Measurements from ENCODE around the gene PLCB1. TPM values are rescaled to one million over a fixed set of nuclear protein-coding genes. Genes with fewer than 3 reads are reported as not detected.
A peak's percentile ranks its signal among the peaks of the same experiment; 100 is the strongest.
"Not testable (repeated sequence)": the region's sequence is repeated elsewhere in the genome, so short reads cannot be mapped to it uniquely, and the experiment has no call there.

PLCB1 gene
- total RNA-seq, 2 experiments from 2014 or later: 2.2 to 2.8 TPM

DNA sequence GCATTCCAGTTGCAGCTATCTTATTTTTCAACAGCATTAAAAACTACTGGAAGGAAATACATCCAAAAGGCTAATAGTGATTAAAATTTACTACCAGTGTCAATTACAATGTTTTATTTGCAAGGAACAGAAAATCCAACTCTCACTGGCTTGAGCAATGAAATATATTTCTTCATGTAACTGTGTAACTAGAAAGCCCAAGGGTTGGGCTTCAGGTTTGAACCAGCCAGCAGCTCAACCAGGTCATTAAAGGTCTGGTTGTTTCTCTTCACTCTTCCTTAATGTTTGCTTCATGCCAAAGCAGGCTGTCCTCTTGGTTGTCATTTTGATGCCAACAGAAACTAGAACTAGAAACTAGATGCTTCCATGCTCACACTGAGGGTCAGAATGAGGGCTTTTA is 437.7 kb downstream of the PLCB1 start:
- Mint-ChIP-seq H3K4me1 (no peaks in the 10 kb centered on the region), H3K9me3 (no peaks in the 10 kb centered on the region), H3K27me3 (no peaks in the 10 kb centered on the region), H3K4me3 (no peak overlapping the region), H3K27ac (no peak overlapping the region), H3K36me3 (no peaks in the 10 kb centered on the region)
- no peak for DNase-seq

DNA sequence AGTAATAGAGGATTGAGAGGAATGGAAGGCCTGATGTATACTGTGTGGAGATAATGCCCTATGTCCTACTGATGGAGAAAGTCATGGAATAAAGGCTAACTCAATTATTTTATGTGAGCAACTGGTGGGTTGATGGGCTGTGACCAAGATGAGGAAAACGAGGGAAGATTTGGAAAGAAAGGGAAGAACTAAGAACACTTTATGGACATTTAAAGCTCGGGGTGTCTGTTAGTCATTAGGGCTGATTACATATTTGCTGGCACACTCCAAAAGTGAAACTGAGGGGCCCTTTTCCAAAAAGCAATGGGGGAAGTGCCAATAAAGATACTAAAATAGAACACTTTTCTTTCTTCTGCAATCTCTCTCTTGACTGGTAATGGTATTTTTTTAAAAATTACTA is 439.5 kb downstream of the PLCB1 start:
- no peak for DNase-seq
- no peaks in the 10 kb centered on the region for H3K4me1 Mint-ChIP-seq
- H3K36me3 Mint-ChIP-seq: no peaks in the 10 kb centered on the region

DNA sequence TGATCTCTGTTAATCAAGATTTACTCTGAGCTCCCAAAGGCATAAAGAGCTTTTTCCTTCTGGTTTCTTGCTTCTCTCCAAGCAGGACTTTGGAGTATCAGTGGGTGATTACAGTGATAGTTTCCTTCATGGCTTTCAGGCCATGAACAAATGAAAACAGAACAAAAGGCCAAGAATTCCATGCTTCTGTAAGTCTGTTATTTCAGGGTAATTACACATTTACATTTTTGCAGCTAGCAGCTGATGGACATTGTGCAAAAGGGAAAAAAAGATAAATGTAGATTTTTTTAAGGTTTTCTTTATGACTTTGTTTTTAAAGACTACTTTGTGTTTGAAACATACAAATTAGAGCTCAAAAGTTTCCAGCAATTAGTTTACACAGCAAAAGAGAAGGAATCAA is 441.6 kb downstream of the PLCB1 start:
- Mint-ChIP-seq H3K27me3 (no peaks in the 10 kb centered on the region), H3K9me3 (no peaks in the 10 kb centered on the region), H3K36me3 (no peaks in the 10 kb centered on the region), H3K27ac (no peak overlapping the region), H3K4me1 (no peaks in the 10 kb centered on the region), H3K4me3 (no peak overlapping the region)
- no peak for DNase-seq

More for the DNA sequence above, 439.5 kb downstream of the PLCB1 start:
- Mint-ChIP-seq H3K4me3 (no peak overlapping the region), H3K9me3 (no peaks in the 10 kb centered on the region), H3K27ac (no peak overlapping the region), H3K27me3 (no peaks in the 10 kb centered on the region)

DNA sequence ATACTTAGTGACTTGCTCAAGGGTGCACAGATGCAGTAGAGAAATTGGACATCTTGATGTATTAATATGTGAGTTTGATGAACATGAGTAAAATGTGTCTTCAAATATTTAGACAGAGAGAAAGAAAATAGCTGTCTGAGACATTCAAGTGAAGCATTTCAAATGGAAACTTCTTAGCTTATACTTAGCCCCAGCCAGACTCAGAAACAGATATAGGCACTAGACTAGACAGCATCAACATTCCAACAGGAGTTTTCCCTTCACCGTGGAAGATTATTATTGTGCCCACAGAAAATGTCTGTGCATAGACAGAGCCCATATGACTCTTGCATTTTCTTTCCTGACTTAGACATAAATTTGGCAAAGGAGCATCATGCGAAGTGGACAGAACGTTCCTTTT is 443.0 kb downstream of the PLCB1 start:
- H3K9me3 Mint-ChIP-seq: no peaks in the 10 kb centered on the region
- H3K36me3 Mint-ChIP-seq: no peaks in the 10 kb centered on the region
- H3K4me3 Mint-ChIP-seq: no peak overlapping the region
- no peaks in the 10 kb centered on the region for H3K27me3 Mint-ChIP-seq
- H3K27ac Mint-ChIP-seq: no peak overlapping the region
- DNase-seq: no peak
- H3K4me1 Mint-ChIP-seq: no peaks in the 10 kb centered on the region

DNA sequence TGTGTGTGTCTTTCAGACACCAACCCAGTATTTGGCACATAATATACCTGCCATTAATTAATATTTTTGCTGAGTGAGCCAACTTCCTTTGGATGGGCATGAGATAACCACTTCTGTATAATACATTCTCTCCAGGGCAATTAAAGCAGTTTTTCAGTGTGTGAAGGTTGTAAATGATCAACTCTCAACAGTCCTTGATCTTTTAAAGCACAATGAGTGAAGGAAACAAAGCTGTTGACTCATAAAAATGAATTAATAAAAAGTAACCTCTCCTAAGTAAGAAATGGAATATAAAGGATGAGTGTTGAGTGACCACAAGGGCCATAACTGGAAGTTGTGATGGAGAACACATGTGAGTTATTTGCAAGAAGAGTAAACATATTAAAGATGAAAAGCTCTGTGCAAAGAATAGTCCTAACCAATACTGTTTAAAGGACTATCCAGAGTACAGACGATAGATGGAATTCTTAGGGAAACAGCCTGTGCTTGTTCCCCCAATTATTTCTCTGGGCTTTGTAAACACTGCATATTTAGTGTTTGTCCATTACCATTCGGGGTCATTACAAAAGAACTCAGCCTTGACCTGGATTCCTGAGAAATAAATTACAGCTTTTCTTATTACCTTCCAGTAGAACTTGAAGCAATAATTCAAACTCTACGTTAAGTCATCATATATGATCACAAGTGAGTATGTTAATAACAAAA is 446.2 kb downstream of the PLCB1 start:
- Mint-ChIP-seq H3K27me3 (no peaks in the 10 kb centered on the region), H3K27ac (no peak overlapping the region), H3K9me3 (no peaks in the 10 kb centered on the region), H3K4me1 (no peaks in the 10 kb centered on the region), H3K36me3 (no peaks in the 10 kb centered on the region), H3K4me3 (no peak overlapping the region)
- no peak for DNase-seq

DNA sequence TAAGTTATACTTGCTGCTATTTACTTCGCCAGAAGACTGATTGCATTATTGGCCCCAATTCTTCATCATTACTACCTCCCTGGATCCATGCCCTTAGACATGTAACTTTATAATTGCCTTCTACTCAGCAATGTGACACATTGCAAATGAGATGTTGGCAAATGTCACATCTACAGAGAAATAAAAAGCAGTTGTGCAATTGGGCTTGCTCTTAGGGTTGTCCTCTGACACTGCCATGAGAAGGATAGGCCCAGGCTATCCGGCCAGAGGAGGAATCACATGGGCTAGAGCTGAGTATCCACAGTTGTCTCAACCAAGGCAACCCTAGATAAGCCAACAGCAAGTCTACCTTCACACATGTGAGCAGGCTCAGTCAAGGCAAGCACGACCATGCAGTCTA is 447.0 kb downstream of the PLCB1 start:
- Mint-ChIP-seq H3K4me3 (no peak overlapping the region), H3K36me3 (no peaks in the 10 kb centered on the region), H3K27ac (no peak overlapping the region)

DNA sequence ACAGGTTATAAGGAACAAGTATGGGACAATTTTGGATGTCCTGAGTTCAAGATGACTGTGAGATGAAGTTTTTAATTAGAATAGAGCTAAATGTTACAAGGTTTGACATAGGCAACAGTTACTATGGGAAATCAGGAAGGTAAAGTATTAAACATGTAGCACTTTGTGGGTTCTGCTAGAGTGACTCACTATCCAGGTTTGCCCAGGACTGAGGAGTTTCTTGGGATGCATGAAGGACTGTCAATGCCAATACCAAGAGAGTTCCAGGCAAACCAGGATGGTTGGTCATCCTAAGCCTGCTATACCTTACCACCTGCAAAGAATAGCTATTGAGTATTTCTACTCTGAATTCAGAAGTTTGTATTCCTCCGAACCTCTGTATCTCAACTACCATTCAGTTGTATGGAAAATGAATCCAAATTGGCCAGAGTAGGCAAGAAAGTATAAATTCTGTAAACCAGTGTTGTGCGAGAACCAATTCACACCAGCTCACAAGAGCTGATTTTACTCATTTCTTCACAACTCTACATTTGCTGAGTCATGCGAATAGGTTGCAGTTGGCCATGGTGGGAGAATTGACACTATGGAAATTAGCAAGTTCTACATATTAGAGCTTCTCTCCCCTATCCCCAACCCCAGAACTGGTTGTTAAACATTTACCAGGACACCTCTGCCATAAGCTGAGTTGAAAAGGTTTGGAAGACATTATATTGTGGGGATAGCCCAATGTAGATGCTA is 449.5 kb downstream of the PLCB1 start:
- no peak for DNase-seq
- H3K4me1 Mint-ChIP-seq: no peaks in the 10 kb centered on the region
- H3K27ac Mint-ChIP-seq: no peak overlapping the region
- no peaks in the 10 kb centered on the region for H3K9me3 Mint-ChIP-seq
- no peaks in the 10 kb centered on the region for H3K27me3 Mint-ChIP-seq
- no peak overlapping the region for H3K4me3 Mint-ChIP-seq
- no peaks in the 10 kb centered on the region for H3K36me3 Mint-ChIP-seq

More for the DNA sequence above, 447.0 kb downstream of the PLCB1 start:
- H3K4me1 Mint-ChIP-seq: no peaks in the 10 kb centered on the region
- DNase-seq: no peak
- no peaks in the 10 kb centered on the region for H3K9me3 Mint-ChIP-seq
- H3K27me3 Mint-ChIP-seq: no peaks in the 10 kb centered on the region

DNA sequence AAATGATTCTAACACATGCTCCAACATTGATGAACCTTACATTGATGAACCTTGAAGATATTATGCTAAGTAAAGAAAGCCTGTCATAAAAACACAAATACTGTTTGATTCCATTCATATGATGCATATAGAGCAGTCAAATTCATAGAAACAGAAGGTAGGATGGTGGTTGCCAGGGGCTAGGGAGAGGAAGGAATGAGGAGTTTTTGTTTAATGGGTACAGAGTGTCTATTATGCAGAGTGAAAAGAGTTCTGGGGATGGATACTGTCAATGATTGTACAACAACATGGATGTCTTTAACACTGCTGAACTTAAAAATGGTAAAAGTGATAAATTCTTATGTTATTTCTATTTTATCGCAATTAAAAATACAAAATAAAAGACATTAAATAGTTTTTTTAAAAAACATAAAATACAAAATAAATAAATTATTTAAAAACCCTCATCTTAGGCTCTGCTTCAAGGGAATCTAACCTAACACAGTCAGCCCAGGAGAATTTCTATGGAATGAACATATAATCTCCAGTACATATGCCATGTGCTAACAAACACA is 451.0 kb downstream of the PLCB1 start:
- Mint-ChIP-seq H3K36me3 (no peaks in the 10 kb centered on the region), H3K9me3 (no peaks in the 10 kb centered on the region), H3K4me3 (no peak overlapping the region), H3K4me1 (no peaks in the 10 kb centered on the region), H3K27ac (no peak overlapping the region), H3K27me3 (no peaks in the 10 kb centered on the region)
- no peak for DNase-seq

DNA sequence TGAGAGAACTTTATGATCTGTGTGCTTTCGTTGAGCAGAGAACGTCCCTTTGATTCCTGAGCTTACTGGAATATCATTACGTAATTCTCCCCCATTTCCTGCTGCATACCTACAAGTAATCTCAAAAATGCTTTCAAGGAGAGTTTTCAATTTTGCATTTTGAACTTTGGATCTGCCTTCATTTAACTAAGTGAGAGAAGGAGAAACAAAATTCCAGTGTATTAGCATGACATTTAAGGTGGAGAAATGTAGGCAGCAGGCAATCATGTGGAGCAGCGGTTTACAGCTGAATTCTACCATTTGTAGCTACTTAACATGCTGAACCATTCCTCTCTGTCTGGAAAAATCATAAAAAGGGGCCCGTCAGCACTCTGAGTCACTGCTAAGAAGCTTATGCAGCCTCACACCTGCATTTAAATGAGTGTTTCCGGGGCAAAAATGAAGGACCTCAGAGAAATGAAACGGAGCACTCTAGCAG is 451.5 kb downstream of the PLCB1 start:
- no peaks in the 10 kb centered on the region for H3K36me3 Mint-ChIP-seq
- no peak overlapping the region for H3K4me3 Mint-ChIP-seq
- DNase-seq: no peak
- H3K9me3 Mint-ChIP-seq: no peaks in the 10 kb centered on the region
- H3K4me1 Mint-ChIP-seq: no peaks in the 10 kb centered on the region
- no peaks in the 10 kb centered on the region for H3K27me3 Mint-ChIP-seq
- H3K27ac Mint-ChIP-seq: no peak overlapping the region

DNA sequence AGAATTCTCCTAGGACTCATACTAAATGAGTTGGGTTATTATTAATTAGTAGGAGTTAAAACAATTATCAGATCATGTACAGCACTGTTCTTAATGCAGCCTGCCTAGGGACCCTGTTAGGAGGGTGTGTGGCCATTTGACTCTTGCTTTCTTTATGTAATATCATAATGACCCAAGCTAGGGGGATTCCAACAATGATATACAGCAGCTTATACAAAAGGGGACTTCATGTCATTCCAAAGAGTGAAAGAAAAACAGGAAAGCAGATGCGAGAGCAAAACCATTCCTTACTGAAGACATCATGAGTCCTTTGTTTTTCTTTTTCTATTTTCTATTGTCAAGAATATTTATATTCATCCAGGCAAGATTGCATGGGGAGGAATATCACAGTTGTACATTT is 455.2 kb downstream of the PLCB1 start:
- DNase-seq: no peak
- H3K9me3 Mint-ChIP-seq: no peaks in the 10 kb centered on the region
- no peaks in the 10 kb centered on the region for H3K27me3 Mint-ChIP-seq
- no peaks in the 10 kb centered on the region for H3K4me1 Mint-ChIP-seq
- H3K4me3 Mint-ChIP-seq: no peak overlapping the region
- H3K36me3 Mint-ChIP-seq: no peaks in the 10 kb centered on the region
- H3K27ac Mint-ChIP-seq: no peak overlapping the region

DNA sequence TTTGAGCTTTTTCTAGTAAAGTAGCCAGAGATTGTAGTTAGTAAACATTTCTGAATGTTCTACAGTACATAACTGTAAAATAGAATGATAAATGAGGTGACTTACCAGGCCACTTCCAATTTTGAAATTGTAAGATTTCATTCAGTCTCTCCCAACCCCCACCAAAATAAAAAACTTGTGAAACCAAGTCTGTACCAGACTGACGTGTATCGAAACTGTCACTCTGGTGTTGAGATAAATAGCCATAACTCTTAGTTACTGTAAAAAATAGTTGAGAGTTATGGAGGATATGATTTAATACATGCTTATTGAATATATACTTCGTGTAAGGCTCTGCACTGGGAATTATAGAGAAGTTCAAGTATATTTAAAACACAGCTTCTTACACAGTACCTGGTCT is 455.7 kb downstream of the PLCB1 start:
- Mint-ChIP-seq H3K4me1 (no peaks in the 10 kb centered on the region), H3K27me3 (no peaks in the 10 kb centered on the region), H3K9me3 (no peaks in the 10 kb centered on the region), H3K27ac (no peak overlapping the region), H3K4me3 (no peak overlapping the region), H3K36me3 (no peaks in the 10 kb centered on the region)
- no peak for DNase-seq

DNA sequence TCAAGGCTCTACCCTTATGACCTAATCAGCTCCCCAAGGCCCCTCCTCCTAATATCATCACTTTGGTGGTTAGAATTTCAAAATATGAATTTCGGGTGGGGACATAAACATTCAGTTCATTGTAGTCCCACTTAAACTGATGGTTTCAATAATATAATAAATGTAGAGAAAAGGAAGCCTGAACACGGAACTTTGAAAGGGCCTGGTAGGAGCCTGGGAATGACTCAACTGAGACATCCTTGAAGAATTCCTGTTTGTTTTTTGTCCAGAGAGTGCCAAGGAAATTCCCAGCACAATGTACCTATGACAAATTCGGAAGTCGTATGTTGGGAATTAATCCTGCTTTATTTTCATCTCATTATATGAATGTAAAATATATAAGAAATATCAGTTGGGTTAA is 457.9 kb downstream of the PLCB1 start:
- Mint-ChIP-seq H3K4me1 (no peaks in the 10 kb centered on the region), H3K27ac (no peak overlapping the region), H3K36me3 (no peaks in the 10 kb centered on the region), H3K4me3 (no peak overlapping the region), H3K9me3 (no peaks in the 10 kb centered on the region), H3K27me3 (no peaks in the 10 kb centered on the region)
- no peak for DNase-seq

DNA sequence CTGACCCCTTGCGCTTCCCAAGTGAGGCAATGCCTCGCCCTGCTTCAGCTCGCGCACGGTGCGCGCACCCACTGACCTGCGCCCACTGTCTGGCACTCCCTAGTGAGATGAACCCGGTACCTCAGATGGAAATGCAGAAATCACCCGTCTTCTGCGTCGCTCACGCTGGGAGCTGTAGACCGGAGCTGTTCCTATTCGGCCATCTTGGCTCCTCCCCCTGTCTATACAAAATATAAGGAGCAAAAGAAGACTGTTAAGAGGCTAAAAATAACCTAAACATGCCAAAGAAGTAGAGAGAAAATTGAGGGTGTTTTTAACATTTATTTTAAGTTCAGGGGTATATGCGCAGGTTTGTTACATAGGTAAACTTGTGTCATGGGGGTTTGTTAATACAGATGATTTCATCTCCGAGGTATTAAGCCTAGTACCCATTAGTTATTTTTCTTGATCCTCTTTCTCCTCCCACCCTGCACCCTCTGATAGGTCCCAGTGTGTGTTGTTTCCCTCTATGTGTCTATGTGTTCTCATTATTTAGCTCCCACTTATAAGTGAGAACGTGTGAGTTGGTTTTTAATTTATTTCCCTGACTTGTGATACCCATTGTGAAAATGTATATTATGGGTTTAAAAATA is 469.0 kb downstream of the PLCB1 start:
- not testable (repeated sequence) for H3K36me3 Mint-ChIP-seq, H3K27ac Mint-ChIP-seq, H3K27me3 Mint-ChIP-seq, H3K4me3 Mint-ChIP-seq, H3K9me3 Mint-ChIP-seq, DNase-seq
- H3K4me1 Mint-ChIP-seq: peaks cover 21% of the 10 kb centered on the region

DNA sequence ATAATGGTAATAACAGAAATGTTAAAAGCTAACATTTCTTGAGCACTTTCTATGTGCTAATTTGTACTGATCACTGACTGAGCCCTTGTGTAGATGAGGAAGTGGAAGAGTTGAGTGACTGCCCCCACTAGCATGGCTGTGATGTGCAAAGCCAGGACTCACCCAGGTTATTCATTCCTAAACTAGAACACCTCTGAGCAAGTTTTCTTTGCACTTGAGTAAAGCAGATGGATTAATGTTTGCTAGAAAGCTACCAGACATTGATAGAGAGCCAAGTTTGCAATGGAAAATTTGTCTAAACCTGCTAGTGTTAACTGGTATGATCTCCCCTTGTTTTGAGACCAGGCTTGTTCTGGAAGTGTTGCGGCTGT is 469.5 kb downstream of the PLCB1 start:
- Mint-ChIP-seq H3K27me3 (no peaks in the 10 kb centered on the region), H3K4me3 (no peak overlapping the region), H3K36me3 (no peaks in the 10 kb centered on the region), H3K9me3 (no peaks in the 10 kb centered on the region), H3K27ac (no peak overlapping the region), H3K4me1 (peaks cover 21% of the 10 kb centered on the region)
- DNase-seq: no peak

DNA sequence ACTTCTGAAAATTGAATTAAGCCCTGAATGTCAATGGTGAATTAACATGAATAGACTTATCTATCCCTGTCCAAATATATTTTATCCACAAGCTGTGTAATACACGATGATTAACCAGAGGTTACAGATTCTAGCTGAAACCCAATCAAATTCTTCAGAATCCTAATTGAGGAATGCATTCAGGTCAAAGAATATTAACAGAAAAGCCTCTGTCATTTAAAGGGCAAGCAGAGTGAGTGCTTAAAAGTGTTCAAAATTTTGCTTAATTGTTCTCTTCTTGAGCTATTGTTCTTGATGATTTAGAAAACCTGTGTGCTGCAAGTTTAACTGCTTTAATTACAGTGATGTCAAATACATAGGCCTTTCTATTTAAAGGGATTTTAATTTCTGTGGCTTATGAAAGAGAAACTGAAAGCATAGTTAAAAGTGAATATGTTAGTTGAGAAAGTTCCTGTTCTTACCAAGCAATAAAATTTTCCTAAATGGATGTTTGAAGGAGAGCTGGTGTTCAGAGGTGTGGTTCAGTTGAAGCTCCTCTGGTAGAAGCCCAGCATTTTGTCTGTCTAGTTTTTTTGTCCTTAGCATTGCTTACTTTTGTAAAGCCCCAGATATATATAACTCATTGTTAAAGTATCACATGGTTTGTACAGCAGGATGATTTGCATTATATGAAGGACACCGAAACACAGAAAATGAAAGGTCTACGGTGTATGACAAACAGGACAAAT is 470.5 kb downstream of the PLCB1 start:
- no peaks in the 10 kb centered on the region for H3K36me3 Mint-ChIP-seq
- peak overlapping the region; percentile 71 for H3K27ac Mint-ChIP-seq
- no peaks in the 10 kb centered on the region for H3K27me3 Mint-ChIP-seq
- H3K9me3 Mint-ChIP-seq: no peaks in the 10 kb centered on the region
- no peak for DNase-seq
- H3K4me1 Mint-ChIP-seq: peaks cover 21% of the 10 kb centered on the region
- H3K4me3 Mint-ChIP-seq: peak overlapping the region; percentile 68
